B cell (primary cell): ENCODE data around the gene MORC4. TPM values are rescaled to one million over a fixed set of nuclear protein-coding genes. Genes with fewer than 3 reads are reported as not detected.

ENCODE experiments used
- ATAC-seq: fragments of 200-7000 bp; cut with Tn5 transposase; one replicate; pipeline ENCODE4 v1.10.0; 2021; ENCODE audit warnings: low read depth, mild to moderate bottlenecking, moderate number of reproducible peaks, moderate library complexity
- CTCF ChIA-PET: fragments of 350-600 bp; sonication (Branson Sonifier 250); formaldehyde crosslinking; loops from one replicate; lab custom pipeline; 2021; ENCODE audit warnings: antibody characterized with exemption, inconsistent platforms; lab: Charles Lee
- POLR2A ChIA-PET: fragments of 350-600 bp; sonication (Branson Sonifier 250); formaldehyde crosslinking; loops from one replicate; lab custom pipeline; 2021; ENCODE audit warnings: antibody characterized with exemption; lab: Charles Lee
- DNase-seq: peaks from one replicate; pipeline ENCODE4 v3.0.0; 2013
- H2AFZ ChIP-seq: 2 replicates; pipeline ENCODE4 v1.6.1; 2012; ENCODE audit warnings: mild to moderate bottlenecking, low read depth, low read length; ENCODE audit not compliant: insufficient read depth, poor library complexity, severe bottlenecking
- H3K27ac ChIP-seq, 2 donors: 1 replicate in 1 of 2; 2 replicates in 1 of 2; pipeline ENCODE4 v1.5.1; 2012 to 2013; ENCODE audit warnings: low read length in 2 of 2, mild to moderate bottlenecking in 2 of 2, moderate library complexity in 1 of 2
- H3K27me3 ChIP-seq, 4 experiments: fragments of 200-600 bp in 1 of 4; sonication (generic) in 1 of 4; replicated peaks in 1 of 4; 1 replicate in 2 of 4; 2 replicates in 2 of 4; pipeline versions ENCODE4 v1.6.1 to v1.7.0; 2013 to 2016; ENCODE audit warnings: low read length in 3 of 4, mild to moderate bottlenecking in 2 of 4, mixed read lengths in 1 of 4, moderate library complexity in 1 of 4; ENCODE audit not compliant: insufficient read depth in 4 of 4, control insufficient read depth in 3 of 4; ENCODE audit errors: control extremely low read depth in 1 of 4
- H3K36me3 ChIP-seq, 2 experiments: replicated peaks in 1 of 2; 1 replicate in 1 of 2; 2 replicates in 1 of 2; pipeline versions ENCODE4 v1.6.1 to v1.7.1; 2013; ENCODE audit warnings: low read length in 1 of 2; ENCODE audit not compliant: insufficient read depth in 2 of 2, control insufficient read depth in 1 of 2; ENCODE audit errors: control extremely low read depth in 1 of 2, extremely low read depth in 1 of 2
- H3K4me1 ChIP-seq, 2 donors: fragments of 200-600 bp in 1 of 2; sonication (generic) in 1 of 2; 1 replicate in 1 of 2; 2 replicates in 1 of 2; pipeline versions ENCODE4 v1.5.1 to v1.6.1; 2013 to 2017; ENCODE audit warnings: low read length in 2 of 2; ENCODE audit not compliant: control insufficient read depth in 2 of 2, insufficient read depth in 2 of 2
- H3K4me2 ChIP-seq: replicated peaks from 2 replicates; pipeline ENCODE3; 2012; ENCODE audit warnings: mild to moderate bottlenecking, low read depth, low read length; ENCODE audit not compliant: poor library complexity, severe bottlenecking
- H3K4me3 ChIP-seq, 5 experiments: fragments of 200-600 bp in 1 of 5; sonication (generic) in 1 of 5; 1 replicate in 3 of 5; 2 replicates in 2 of 5; pipeline versions ENCODE4 v1.5.1 to v1.7.0; 2011 to 2016; ENCODE audit warnings: low read length in 4 of 5, mild to moderate bottlenecking in 4 of 5, low read depth in 2 of 5, control low read depth in 1 of 5, moderate library complexity in 1 of 5; ENCODE audit not compliant: insufficient read depth in 1 of 5; ENCODE audit errors: control extremely low read depth in 1 of 5, extremely low read depth in 1 of 5
- H3K79me2 ChIP-seq: fragments of 200-600 bp; sonication (generic); one replicate; pipeline ENCODE4 v1.6.0; 2016; ENCODE audit warnings: low read length; ENCODE audit not compliant: control insufficient read depth, insufficient read depth
- H3K9ac ChIP-seq: fragments of 200-600 bp; sonication (generic); 2 replicates; pipeline ENCODE4 v1.6.1; 2017; ENCODE audit warnings: mild to moderate bottlenecking, low read length, moderate library complexity
- H3K9me3 ChIP-seq, 3 donors: one replicate each; pipeline versions ENCODE4 v1.6.1 to v1.7.1; 2013; ENCODE audit warnings: low read length in 2 of 3; ENCODE audit not compliant: control insufficient read depth in 2 of 3, insufficient read depth in 1 of 3; ENCODE audit errors: control extremely low read depth in 1 of 3
- H4K20me1 ChIP-seq: 2 replicates; pipeline ENCODE4 v1.6.0; 2012; ENCODE audit warnings: mild to moderate bottlenecking, low read length; ENCODE audit not compliant: insufficient read depth, control insufficient read depth, poor library complexity, severe bottlenecking
- H3K27ac Mint-ChIP-seq: one replicate; pipeline ENCODE4 v1.8.0; 2021; ENCODE audit warnings: mixed read lengths
- H3K27me3 Mint-ChIP-seq: one replicate; pipeline ENCODE4 v1.8.0; 2021; ENCODE audit warnings: mixed read lengths
- H3K4me1 Mint-ChIP-seq: one replicate; pipeline ENCODE4 v1.8.0; 2021; ENCODE audit warnings: mixed read lengths
- H3K4me3 Mint-ChIP-seq: one replicate; pipeline ENCODE4 v1.8.0; 2021; ENCODE audit warnings: mixed read lengths
- H3K9me3 Mint-ChIP-seq: one replicate; pipeline ENCODE4 v1.8.0; 2022; ENCODE audit warnings: mixed read lengths; ENCODE audit not compliant: insufficient read depth
- CTCF ChIP-seq: fragments of 200-600 bp; IDR thresholded peaks from one replicate; pipeline ENCODE4 v1.8.0; 2022; ENCODE audit warnings: antibody characterized with exemption, mild to moderate bottlenecking
- EZH2 ChIP-seq: IDR thresholded peaks from 2 replicates; pipeline ENCODE4 v1.6.1; 2012; ENCODE audit warnings: borderline replicate concordance, low read depth, mild to moderate bottlenecking, moderate library complexity, low read length; ENCODE audit not compliant: insufficient read depth, poor library complexity, severe bottlenecking
- WGBS: methylation state at CpG from one replicate; pipeline ENCODE4 v1.1.5; 2013; ENCODE audit warnings: missing lambda C conversion rate; ENCODE audit not compliant: insufficient coverage; 5-methylcytosine and 5-hydroxymethylcytosine counted together
- intact Hi-C: fragments of 100-400 bp; cut with micrococcal nuclease; formaldehyde crosslinking; loops from one replicate; pipeline ENCODE4 v1.10.0; 2022
- polyA plus RNA-seq: library from polyadenylated mRNA; depleted of rRNA; stranded (reverse); fragments of >200 nt; gene quantifications from 2 replicates; pipeline ENCODE4 v1.2.3, GENCODE V29; 2012
- total RNA-seq, 2 donors: library from RNA; stranded (reverse); fragments of 120-200 nt in 1 of 2; gene quantifications; 1 replicate in 1 of 2; 2 replicates in 1 of 2; pipeline versions ENCODE4 v1.2.3 to v1.2.4, GENCODE V29; 2013 to 2022

Gene MORC4
- total and polyA plus RNA-seq, 2 donors (not counting 1 experiment from before 2014, with no cell fraction given): 1.1 to 6.3 TPM

- WGBS: no CpG with 5 or more reads among the region's 5 CpGs
- Mint-ChIP-seq H3K4me3 (no peak overlapping the region), H3K27ac (no peak overlapping the region), H3K9me3 (no peaks in the 10 kb centered on the region), H3K4me1 (no peaks in the 10 kb centered on the region), H3K27me3 (no peaks in the 10 kb centered on the region)
- Histone ChIP-seq H3K79me2 (no peaks in the 10 kb centered on the region), H3K36me3 (no peaks in the 10 kb centered on the region), H3K27me3 (no peaks in the 10 kb centered on the region), H3K27ac (no peak overlapping the region), H3K4me3 (no peak overlapping the region), H3K9me3 (no peaks in the 10 kb centered on the region), H3K4me1 (no peaks in the 10 kb centered on the region), H4K20me1 (no peaks in the 10 kb centered on the region), H3K9ac (no peak overlapping the region), H3K4me2 (no peak overlapping the region), H2AFZ (no peak overlapping the region)
- TF ChIP-seq CTCF (no peak), EZH2 (no peak)
- DNase-seq (no peak), ATAC-seq (no peak)
- ChIA-PET POLR2A (no interaction called here), CTCF (interaction anchor here (2.3 kb wide), 1 partner anchor 11 kb away, joined by 10 read pairs; no protein-coding TSS in a partner anchor)
- intact Hi-C loops: no loop called here
Measured at GRCh38 chrX:106905064-106905708, 94.8 kb downstream of the MORC4 start.

GRCh38 chrX:106903856-106904528 lies 96.0 kb downstream of the MORC4 start:
- no peak for DNase-seq
- intact Hi-C loops: no loop called here
- CTCF ChIA-PET: interaction anchor here (2.3 kb wide), 1 partner anchor 10 kb away, joined by 10 read pairs; no protein-coding TSS in a partner anchor
- no peak for ATAC-seq
- H3K4me3 Mint-ChIP-seq: no peak overlapping the region
- H3K4me2 ChIP-seq: no peak overlapping the region
- no peaks in the 10 kb centered on the region for H3K27me3 Mint-ChIP-seq
- no peaks in the 10 kb centered on the region for H3K9me3 ChIP-seq
- H3K4me1 ChIP-seq: no peaks in the 10 kb centered on the region
- H4K20me1 ChIP-seq: no peaks in the 10 kb centered on the region
- no peaks in the 10 kb centered on the region for H3K36me3 ChIP-seq
- no peak overlapping the region for H3K4me3 ChIP-seq
- no peaks in the 10 kb centered on the region for H3K27me3 ChIP-seq
- no peak overlapping the region for H3K27ac Mint-ChIP-seq
- no peaks in the 10 kb centered on the region for H3K4me1 Mint-ChIP-seq
- POLR2A ChIA-PET: no interaction called here
- TF ChIP-seq CTCF (no peak), EZH2 (no peak)
- WGBS: 90% methylated on average over 2 of the region's 5 CpGs
- H2AFZ ChIP-seq: no peak overlapping the region
- H3K27ac ChIP-seq: no peak overlapping the region
- no peaks in the 10 kb centered on the region for H3K79me2 ChIP-seq
- no peak overlapping the region for H3K9ac ChIP-seq
- no peaks in the 10 kb centered on the region for H3K9me3 Mint-ChIP-seq
